ENCODE results near the gene RUFY3. TPM values are rescaled to one million over a fixed set of nuclear protein-coding genes. Genes with fewer than 3 reads are reported as not detected.
"Not testable (repeated sequence)": the region's sequence is repeated elsewhere in the genome, so short reads cannot be mapped to it uniquely, and the experiment has no call there.

The RUFY3 gene
- total RNA-seq, 1 experiment from 2014 or later: 12.9 TPM

DNA sequence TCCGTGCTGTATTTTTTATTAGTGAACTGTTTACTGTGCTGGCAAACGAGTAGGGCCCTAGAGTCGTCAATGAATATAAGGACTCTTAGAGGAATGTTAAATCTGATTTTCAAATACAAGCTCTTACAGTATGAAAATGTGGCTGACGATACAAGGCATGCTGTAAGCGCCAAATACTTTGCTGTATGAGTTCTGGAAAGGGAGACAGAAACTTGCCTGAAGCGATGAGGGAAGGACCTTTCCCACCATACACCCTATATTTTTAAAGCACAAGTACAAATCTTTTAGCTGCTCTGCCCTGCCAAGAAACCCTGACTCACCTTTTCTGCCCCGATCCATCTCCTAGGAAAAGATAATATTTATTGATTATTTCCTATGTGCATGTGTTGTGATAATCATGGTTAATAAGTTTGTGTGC is 15.7 kb upstream of the RUFY3 start:
- peak; percentile 37 for DNase-seq (ENCODE audit: low read depth)

DNA sequence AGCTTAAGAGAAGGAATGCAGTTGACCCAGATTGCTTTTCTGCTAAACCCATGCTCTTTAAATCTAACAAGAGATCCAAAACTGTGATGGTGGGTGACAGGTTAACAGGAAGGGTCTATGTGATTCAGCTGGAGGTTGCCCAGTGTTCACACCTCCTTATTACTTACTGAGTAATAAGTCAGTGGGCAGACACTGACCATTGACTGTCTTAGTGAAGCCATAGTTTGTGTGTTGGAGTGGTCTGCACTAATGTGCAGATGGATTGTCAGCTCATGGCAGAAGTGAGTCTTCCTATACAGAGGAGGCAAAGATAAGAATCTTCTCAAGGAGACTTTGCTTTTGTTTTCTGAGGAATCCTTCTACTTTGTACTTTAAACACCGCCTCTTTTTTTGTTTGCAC is 15.2 kb upstream of the RUFY3 start:
- DNase-seq (ENCODE audit: low read depth): peak; percentile 15

DNA sequence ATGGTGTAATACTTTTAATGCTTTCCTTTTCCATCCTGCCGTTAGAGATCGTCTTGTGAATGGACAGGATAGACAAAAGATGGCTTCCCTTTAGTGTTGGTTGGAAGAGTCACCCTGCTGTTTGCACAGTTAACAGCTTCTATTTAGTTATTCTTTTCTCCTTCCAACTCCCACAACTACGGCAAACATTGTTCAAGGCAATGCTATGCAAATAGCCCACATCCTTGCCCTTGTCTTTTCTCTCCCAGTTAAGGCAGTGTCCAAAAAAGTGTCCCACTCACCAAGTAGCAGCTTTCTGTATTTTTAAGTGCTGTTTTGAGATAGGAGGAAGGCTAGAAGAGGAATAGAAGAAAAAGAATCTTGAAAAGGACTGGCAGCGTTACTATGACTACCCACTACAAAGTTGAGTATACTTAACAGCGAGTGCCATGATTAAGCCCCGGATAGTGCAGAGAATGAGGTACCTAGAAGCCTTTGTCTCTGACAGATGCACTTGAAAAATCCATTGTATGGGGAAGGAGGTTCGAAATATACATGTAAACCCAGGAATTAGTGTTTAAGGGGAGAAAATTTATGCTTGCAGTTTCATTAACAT is 12.1 kb upstream of the RUFY3 start:
- peak; percentile 44 for DNase-seq (ENCODE audit: low read depth)

DNA sequence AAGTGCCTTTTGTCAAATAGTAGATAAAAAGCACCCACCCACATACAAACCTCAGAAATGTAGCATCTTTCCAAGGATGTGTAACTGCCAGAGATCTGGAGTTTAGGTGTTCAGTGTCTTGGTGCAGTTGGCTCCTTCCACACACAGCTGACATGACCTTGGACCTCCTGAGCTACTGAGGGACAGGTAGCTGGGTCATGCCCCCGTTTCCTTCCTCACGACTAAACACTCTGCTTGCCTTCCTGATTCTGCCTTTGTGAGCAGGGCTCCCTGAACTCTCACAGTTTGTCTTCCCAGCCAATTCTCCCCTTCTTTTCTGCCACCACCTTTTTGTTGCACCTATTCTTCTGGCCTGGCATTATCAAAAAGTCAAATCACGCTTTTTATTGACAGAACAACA is 10.2 kb upstream of the RUFY3 start:
- DNase-seq (ENCODE audit: low read depth): no peak

DNA sequence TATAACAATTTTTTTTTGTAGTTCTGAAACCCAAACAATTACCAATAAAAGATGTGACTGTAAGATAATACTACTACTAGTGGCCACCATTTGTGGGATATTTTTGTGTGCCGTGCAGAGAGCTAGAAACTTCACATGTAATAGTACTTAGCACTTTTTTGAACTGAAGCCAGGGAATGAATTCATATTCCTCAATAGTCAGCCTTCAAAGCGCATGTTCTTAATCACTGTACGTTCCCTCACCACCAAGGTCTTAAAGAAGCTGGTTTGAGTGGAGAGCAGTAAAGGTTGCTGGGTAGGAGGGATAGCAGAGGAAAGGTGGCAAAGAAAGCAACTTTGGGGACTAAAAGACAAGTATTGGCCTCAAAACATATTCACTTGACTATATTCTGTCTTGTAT is 9.6 kb upstream of the RUFY3 start:
- DNase-seq (ENCODE audit: low read depth): no peak

DNA sequence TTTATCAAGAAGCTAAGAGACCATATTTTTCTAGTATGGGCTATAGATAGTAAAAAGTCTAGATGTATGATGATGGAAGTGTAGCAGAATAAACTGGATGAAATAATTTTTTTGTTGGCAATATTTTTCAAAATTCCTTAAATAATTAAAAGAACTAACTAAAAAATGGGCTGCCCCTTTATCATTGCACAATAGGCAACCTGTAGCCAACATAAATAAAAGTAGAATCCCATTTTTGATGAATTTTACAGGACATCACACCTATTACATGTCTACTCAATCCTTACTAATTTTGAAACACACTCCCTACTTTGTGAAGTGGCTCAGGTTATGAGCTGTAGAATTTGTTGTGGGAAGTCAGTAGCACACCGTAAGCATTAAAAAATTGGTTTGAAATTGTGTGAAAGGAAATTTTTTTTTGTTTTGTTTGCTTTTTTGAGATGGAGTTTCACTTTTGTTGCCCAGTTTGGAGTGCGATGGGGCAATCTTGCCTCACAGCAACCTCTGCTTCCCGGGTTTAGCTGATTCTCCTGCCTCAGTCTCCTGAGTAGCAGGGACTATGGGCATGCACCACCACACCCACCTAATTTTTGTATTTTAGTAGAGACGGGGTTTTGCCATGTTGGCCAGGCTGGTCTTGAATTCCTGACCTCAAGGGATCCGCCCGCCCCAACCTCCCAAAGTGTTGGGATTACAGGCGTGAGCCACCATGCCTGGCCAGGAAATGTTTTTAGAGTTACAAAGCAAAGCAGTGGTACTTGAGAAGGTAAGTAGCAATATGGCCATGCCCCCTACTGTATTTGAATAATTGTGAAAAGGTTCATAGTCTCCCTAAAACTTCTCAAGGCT is 8.9 kb upstream of the RUFY3 start:
- DNase-seq (ENCODE audit: low read depth): no peak

DNA sequence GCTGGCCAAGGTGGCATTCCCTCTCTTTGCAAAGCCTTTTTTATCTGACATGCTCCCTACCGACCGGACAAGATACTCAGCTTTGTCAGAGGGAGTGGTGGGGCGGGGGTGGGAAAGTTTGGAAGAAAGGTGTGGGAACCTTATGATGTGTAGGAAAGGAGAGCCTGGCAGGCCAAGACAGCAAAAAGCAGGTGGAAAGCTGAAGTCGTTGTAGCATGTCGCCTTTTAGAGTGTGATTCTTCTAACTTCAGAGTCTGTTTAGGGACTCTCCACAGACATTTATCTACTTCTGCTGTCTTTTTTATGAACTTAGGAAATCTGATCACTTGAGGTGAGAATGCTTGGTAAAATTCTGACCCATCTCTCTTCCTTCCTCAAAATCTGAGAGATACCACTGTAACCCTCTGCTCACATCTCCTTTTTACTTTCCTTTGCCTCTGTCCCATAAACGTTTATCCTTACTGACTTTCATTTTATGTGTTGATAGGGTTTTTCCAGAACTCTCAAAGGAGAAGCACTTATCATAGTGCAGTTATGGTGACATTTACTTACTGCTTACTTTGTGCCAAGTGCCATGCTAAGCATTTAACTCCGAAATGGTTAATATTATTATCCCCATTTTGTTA is 8.2 kb upstream of the RUFY3 start:
- DNase-seq (ENCODE audit: low read depth): no peak

DNA sequence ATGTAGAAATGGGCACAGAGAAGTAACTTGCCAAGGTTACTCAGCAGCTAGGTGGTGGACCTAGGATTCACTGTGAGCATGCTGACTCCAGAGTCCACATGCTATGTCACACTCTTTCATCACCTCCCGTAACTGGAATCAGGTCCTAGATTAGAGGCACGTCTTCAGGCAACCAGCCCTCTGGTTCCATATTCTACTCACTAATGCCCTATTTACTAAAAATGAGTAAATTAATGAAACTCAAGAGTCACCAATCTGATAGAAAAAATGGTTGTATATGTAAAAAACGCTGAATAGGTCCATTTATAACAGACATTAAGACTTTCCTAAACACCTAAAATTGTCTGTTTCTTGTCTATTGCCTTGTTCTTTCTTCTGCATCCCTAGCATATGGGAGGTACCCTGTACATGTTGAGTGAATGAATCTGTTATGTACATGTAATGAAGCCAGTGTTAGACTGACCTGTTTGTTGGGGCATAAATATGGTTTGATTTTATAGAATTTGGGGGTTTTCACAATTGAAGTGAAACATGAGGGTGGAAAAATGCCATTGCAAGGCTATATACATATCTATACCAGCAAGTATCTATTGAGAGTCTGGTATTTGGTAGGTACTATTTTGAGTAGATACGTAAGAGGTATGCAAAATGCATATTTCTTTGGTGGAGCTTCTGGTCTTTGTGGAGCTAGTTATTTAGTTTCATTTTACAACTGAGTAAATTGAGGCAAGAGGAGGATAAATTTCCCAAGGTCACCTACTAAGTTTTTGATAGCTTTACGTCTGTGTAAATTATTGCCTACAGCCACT is 7.5 kb upstream of the RUFY3 start:
- DNase-seq (ENCODE audit: low read depth): no peak

DNA sequence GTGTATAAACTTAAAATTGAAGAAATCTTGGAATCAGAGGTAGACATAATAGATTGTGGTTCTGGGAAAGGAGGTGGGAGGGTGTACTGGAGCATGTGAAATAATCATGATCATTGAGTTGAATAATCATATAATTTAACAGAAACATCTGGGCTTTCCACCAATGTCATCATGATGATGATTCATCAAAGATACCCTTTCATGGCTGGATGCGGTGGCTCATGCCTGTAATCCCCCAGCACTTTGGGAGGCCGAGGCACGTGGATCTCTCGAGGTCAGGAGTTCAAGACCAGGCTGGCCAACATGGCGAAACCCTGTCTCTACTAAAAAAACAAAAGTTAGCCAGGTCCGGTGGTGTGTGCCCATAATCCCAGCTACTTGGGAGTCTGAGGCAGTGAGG is 6.7 kb upstream of the RUFY3 start:
- no peak for DNase-seq (ENCODE audit: low read depth)

DNA sequence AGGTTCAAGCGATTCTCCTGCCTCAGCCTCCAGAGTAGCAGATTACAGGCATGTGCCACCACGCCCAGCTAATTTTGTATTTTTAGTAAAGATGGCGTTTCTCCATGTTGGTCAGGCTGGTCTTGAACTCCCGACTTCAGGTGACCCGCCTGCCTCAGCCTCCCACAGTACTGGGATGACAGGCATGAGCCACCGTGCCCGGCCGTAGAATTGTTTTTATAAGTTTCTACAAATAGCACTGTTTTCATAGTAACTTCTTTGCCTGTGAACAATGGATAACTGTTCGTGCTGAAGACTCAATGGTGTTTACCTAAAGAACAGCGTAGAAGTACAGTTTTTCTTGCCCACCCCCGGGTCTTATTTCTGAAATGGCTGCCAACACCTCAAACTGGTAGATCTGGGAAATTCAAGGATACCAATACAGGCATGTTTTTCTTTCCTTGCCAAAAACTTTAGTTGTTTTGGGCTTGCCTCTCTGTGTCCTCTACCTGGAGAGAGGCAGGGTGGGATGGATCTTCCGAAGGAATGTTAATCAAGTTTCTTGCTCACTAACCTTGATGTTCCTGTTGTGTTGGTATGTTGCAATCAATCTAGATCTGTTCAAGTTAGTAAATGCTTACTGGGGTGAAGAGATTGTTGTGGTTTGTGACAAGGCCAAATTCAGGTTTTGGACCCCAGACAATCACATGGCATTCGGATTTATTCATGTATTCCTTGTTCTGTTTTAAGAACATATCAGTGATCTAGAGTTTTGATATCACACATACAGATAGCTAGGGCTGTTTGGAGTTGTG is 2.8 kb upstream of the RUFY3 start:
- no peak for DNase-seq (ENCODE audit: low read depth)

DNA sequence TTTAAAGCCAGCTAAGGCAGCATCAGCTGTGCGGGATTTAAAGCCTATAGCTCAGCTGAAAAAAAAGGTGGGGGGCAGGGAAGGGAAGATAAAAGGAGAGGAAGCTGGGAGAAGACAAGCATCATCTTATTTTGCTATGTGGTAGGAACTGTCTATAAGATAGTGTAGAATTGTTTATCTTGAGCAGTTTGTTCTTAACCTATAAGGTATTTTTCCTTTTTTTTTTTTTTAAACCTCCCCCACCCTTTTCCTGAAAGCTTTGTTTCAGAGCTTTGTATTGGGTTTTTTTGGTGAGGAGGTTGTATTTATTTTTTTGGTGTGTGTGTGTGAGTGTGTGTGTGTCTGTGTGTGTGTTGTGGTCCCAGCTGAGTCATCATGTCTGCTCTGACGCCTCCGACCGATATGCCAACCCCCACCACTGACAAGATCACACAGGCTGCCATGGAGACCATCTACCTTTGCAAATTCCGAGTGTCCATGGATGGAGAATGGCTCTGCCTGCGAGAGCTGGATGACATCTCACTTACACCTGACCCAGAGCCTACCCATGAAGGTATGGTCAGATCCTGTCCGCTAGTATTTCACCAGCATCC is 531 bp downstream of the RUFY3 start:
- peak; percentile 44 for DNase-seq (ENCODE audit: low read depth)

DNA sequence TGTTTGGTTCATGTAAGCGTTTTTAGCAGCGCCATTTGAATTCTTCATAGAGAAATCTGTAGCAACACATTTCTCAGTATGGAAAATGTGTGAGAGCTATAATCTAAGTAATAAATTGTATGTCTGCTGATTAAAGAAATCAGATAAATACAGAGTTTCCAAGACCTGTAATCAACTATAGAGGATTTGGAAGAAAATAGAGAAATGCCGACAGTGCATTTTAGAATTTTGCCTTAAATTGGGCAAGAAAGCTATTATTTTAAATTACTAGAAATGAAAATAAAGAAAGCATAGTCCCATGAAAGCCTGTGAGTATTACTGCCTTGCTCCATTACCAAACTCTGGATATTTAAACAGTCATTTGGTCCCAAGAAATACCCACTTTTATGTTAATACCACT is 2.7 kb downstream of the RUFY3 start:
- DNase-seq (ENCODE audit: low read depth): no peak

DNA sequence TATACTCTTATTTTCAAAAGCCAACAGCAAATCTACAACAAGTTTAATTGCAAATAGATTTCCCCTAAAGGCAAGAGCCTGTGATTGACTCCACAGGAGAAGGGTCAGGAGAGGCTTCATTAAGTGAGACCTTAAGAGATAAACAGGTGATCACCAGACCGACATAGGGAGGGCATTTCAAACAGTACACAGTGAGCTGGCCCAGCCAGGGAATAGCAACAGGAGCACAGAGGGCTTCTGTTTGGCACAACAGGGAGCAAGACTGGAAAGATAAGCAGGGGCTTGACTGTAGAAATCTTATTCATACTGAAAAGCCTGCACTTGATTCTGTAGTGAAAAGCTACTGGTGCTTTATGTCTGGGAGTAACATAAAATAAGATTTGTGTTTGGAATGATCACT is 3.9 kb downstream of the RUFY3 start:
- DNase-seq (ENCODE audit: low read depth): no peak

DNA sequence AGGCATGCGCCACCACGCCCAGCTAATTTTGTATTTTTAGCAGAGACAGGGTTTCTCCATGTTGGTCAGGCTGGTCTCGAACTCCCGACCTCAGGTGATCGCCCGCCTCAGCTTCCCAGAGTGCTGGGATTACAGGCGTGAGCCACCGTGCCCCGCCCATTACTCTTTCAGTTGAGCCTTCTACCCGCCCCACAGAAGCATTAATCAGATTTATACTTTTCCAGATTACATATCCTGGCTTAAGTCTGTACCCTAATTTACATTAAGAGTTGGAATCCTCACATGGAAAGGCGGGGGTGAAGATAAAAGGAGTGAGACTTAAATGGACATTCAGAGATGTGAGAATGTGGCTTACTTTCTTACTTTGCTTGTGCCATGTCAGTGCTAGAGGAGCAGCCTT is 4.8 kb downstream of the RUFY3 start:
- DNase-seq (ENCODE audit: low read depth): not testable (repeated sequence)

DNA sequence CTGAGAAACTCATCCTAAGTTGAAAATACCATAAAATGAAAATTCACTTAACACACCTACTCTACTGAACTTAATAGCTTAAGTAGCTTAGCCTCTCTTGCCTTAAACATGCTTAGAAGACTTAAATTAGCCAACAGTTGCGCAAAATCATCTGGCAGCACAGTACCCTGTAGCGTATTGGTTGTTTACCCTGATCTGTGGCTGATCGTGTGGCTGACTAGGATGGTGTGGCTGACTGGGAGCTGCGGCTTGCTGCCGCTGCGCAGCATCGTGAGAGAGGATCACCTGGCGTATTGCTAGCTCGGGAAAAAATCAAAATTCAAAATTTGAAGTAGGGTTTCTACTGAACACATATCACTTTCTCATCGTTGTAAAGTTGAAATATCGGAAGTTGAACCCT is 6.3 kb downstream of the RUFY3 start:
- DNase-seq (ENCODE audit: low read depth): no peak

DNA sequence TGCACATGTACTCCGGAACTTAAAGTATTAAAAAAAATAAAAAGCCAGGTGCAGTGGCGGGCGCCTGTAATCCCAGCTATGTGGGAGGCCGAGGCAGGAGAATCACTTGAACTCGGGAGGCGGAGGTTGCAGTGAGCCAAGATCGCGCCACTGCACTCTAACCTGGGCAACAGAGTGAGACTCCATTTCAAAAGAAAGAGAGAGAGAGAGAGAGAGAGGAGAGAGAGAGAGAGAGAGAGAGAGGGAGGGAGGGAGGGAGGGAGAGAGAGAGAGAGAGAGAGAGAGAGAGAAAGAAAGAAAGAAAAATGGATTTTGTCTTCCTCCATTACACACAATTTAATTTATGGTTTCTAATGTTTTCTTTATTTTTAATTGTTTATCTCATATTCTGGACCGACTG is 11.1 kb downstream of the RUFY3 start:
- not testable (repeated sequence) for DNase-seq (ENCODE audit: low read depth)

DNA sequence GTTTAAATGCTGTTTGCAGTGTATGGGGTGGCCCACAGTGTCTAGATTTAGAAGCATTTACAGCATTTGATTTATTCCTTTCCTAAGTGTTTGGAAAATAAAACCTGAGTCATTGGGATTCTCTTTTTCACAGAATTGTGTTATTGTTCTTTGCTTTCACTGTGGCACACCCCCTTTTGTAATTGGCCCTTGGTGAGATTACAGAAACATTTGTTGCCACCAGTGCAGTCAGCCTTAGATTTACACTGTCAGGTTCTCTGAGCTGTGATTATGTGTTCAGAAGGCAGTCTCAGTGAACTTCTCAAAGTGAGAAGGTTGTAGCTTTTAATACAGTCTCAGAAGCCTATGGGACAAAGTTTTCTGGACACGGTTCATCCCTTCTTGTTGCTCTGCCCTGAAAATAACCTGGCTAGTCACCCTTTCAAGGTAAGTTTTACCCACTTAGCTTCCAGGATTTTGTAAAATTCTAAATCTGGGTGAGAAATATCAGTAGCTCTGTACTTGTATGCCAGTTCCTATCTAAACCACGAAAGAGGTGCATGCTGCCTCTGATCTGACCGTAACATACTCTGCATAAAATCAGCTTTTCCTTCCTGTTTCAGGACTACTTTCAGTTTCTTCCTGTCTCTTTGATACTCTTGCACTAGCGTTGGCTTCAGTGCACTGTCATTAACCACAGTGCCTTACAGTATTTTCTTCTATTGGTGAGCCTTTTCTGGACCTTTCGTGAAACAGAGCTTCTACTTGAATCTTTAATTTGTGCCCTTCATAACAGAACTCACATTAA is 12.6 kb downstream of the RUFY3 start:
- peak; percentile 67 for DNase-seq (ENCODE audit: low read depth)

DNA sequence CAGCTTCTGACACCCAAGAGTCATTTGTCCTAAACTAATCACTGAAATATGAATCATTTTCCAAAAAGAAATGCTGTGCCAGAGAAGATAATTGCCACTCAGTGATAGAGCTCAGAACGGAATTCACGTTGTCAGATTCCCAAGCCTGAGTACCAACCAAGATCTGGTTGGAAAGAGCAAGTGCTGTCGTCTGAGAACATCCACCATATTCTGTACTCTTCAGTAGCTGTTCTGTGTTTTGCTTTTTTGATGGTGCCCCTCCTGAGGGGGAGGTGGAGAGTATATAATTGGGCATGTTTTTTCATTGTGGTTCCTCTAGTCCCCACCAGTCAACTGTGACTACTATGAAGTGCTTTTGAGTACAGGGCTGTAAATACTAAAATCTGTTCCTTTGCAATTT is 13.2 kb downstream of the RUFY3 start:
- DNase-seq (ENCODE audit: low read depth): peak; percentile 9

DNA sequence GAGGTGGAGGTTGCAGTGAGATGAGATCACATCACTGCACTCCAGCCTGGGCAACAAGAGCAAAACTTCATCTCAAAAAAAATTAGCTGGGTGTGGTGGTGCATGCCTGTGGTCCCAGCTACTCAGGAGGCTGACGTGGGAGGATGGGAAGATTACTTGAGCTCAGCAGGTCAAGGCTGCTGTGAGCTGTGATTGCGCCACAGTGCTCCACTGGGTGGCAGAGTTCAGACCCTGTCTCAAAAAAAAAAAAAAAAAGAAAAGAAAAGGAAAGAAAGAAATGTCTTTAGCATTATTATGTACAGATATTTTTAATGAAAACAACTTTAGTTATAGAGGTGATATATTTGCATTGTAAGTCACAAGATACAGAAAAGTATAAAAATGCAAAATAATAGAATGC is 14.2 kb downstream of the RUFY3 start:
- DNase-seq (ENCODE audit: low read depth): peak; percentile 56

DNA sequence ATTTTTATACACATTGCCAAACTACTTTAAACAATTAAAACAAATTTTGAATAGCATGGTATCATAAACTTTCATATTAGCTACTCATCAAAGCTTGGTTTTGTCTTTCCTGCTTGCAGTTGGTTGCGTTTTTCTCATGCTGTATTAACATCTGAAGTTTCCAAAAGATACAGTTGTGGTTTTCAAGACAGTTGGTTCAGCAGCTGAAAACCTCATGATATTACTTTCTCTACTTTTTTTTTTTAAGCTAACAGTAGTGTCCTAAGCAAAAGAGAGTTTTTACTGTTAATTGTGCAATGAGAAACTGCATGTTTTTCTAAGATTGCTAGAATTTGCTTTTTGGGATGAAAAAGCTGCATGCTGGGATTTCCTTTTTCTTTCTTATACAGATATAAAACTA is 15.2 kb downstream of the RUFY3 start:
- DNase-seq (ENCODE audit: low read depth): no peak
